Suprapubic skin (tissue), 4 donors: ENCODE data around the gene ADCY4. TPM values are rescaled to one million over a fixed set of nuclear protein-coding genes. Genes with fewer than 3 reads are reported as not detected.

Experiments used
- DNase-seq, 2 donors: peaks; one replicate each; pipeline ENCODE4 v3.0.0-alpha.2; 2019; ENCODE audit warnings: low spot score in 2 of 2
- H3K27ac ChIP-seq: fragments of 200-600 bp; sonication (generic); one replicate; pipeline ENCODE4 v1.5.1; 2019
- H3K27me3 ChIP-seq: fragments of 200-600 bp; sonication (generic); one replicate; pipeline ENCODE4 v1.5.1; 2019
- H3K36me3 ChIP-seq: fragments of 200-600 bp; sonication (generic); one replicate; pipeline ENCODE4 v1.5.1; 2019
- H3K4me1 ChIP-seq: fragments of 200-600 bp; sonication (generic); one replicate; pipeline ENCODE4 v1.5.1; 2019
- H3K4me3 ChIP-seq: fragments of 200-600 bp; sonication (generic); one replicate; pipeline ENCODE4 v1.5.1; 2019; ENCODE audit warnings: mild to moderate bottlenecking
- H3K9me3 ChIP-seq: fragments of 200-600 bp; sonication (generic); one replicate; pipeline ENCODE4 v1.5.1; 2019
- CTCF ChIP-seq, 2 donors: fragments of 200-600 bp in 1 of 2; fragments of 450-650 bp in 1 of 2; sonication (generic) in 1 of 2; IDR thresholded peaks; one replicate each; pipeline ENCODE4 v1.5.1; 2016 to 2019; ENCODE audit warnings: antibody characterized with exemption in 2 of 2, mild to moderate bottlenecking in 1 of 2, moderate library complexity in 1 of 2
- EP300 ChIP-seq: sonication (generic); formaldehyde crosslinking; IDR thresholded peaks from one replicate; pipeline ENCODE4 v1.6.1; 2017; ENCODE audit warnings: antibody characterized with exemption
- POLR2A ChIP-seq, 2 donors: fragments of 450-650 bp; IDR thresholded peaks; one replicate each; pipeline ENCODE4 v1.6.1; 2017; ENCODE audit warnings: antibody characterized with exemption in 2 of 2, mild to moderate bottlenecking in 2 of 2, moderate library complexity in 2 of 2
- POLR2AphosphoS5 ChIP-seq, 3 donors: sonication (generic); formaldehyde crosslinking; IDR thresholded peaks; one replicate each; pipeline ENCODE4 v1.6.1; 2017; ENCODE audit warnings: antibody characterized with exemption in 3 of 3
- WGBS: methylation state at CpG from one replicate; pipeline ENCODE4 v1.1.5; 2018; 5-methylcytosine and 5-hydroxymethylcytosine counted together
- total RNA-seq, 4 donors: library from RNA; depleted of rRNA; stranded (reverse); fragments of >200 nt; gene quantifications; one replicate each; pipeline ENCODE4 v1.1.0, GENCODE V29; 2016

The ADCY4 gene
- total RNA-seq, 4 donors from 2014 or later, result 3.9 to 33.2 (median 13.9) TPM

- 44% methylated on average over 3 of the region's 3 CpGs for WGBS
- Histone ChIP-seq H3K4me1 (peaks cover 54% of the 10 kb centered on the region), H3K36me3 (peaks cover 12% of the 10 kb centered on the region), H3K27ac (peak overlapping the region; percentile 68), H3K9me3 (no peaks in the 10 kb centered on the region), H3K4me3 (no peak overlapping the region), H3K27me3 (no peaks in the 10 kb centered on the region)
- TF ChIP-seq POLR2A (IDR thresholded peaks at IDR 0.05), result no peak
- TF ChIP-seq POLR2AphosphoS5 (IDR thresholded peaks at IDR 0.05), result no peak
- no peak for TF ChIP-seq CTCF (IDR thresholded peaks at IDR 0.05)
- TF ChIP-seq EP300, result no peak
- DNase-seq, result no peak
Measured at GRCh38 chr14:24273422-24273998, 61.4 kb downstream of the ADCY4 start.

- Histone ChIP-seq H3K36me3 (peaks cover 23% of the 10 kb centered on the region), H3K4me1 (peaks cover 44% of the 10 kb centered on the region), H3K27me3 (no peaks in the 10 kb centered on the region), H3K9me3 (no peaks in the 10 kb centered on the region), H3K4me3 (no peak overlapping the region), H3K27ac (peak overlapping the region; percentile 18)
- no peak for DNase-seq
- TF ChIP-seq CTCF (IDR thresholded peaks at IDR 0.05) (no peak), POLR2A (IDR thresholded peaks at IDR 0.05) (no peak), POLR2AphosphoS5 (IDR thresholded peaks at IDR 0.05) (no peak), EP300 (no peak)
- WGBS, result 68% methylated on average over 2 of the region's 2 CpGs
Measured at GRCh38 chr14:24272467-24272866, 62.4 kb downstream of the ADCY4 start.

- DNase-seq, result no peak
- Histone ChIP-seq H3K27ac (peak overlapping the region; percentile 94), H3K36me3 (peaks cover 29% of the 10 kb centered on the region), H3K4me3 (peak overlapping the region; percentile 66), H3K9me3 (no peaks in the 10 kb centered on the region), H3K4me1 (peaks cover 37% of the 10 kb centered on the region), H3K27me3 (no peaks in the 10 kb centered on the region)
- 16% methylated on average over 3 of the region's 3 CpGs for WGBS
- TF ChIP-seq POLR2AphosphoS5 (IDR thresholded peaks at IDR 0.05), result no peak
- no peak for TF ChIP-seq POLR2A (IDR thresholded peaks at IDR 0.05)
- no peak for TF ChIP-seq EP300
- no peak for TF ChIP-seq CTCF (IDR thresholded peaks at IDR 0.05)
Measured at GRCh38 chr14:24271834-24272263, 63.0 kb downstream of the ADCY4 start.

GRCh38 chr14:24271134-24271833 is 63.6 kb downstream of the ADCY4 start, which contains the start of gene RABGGTA:
Gene RABGGTA, minus strand, starts transcription at chr14:24271597. Its CDS starts 482 bp downstream, at chr14:24271115.
- peak; percentile 88 to 89 for DNase-seq
- peaks cover 34% of the 10 kb centered on the region for H3K36me3 ChIP-seq
- no peaks in the 10 kb centered on the region for H3K27me3 ChIP-seq
- H3K27ac ChIP-seq, result peak within 1 kb of the TSS; percentile 94
- H3K4me3 ChIP-seq, result peak within 1 kb of the TSS; percentile 66
- 3% methylated on average over 10 of the region's 61 CpGs for WGBS
- peaks cover 33% of the 10 kb centered on the region for H3K4me1 ChIP-seq
- peak in 1 of 2 donors; percentile 81 for TF ChIP-seq CTCF (IDR thresholded peaks at IDR 0.05)
- peak in 2 of 3 donors; percentile 18 to 60 for TF ChIP-seq POLR2AphosphoS5 (IDR thresholded peaks at IDR 0.05)
- peak; percentile 45 to 52 for TF ChIP-seq POLR2A (IDR thresholded peaks at IDR 0.05)
- TF ChIP-seq EP300, result no peak
- no peaks in the 10 kb centered on the region for H3K9me3 ChIP-seq

- peaks cover 33% of the 10 kb centered on the region for H3K4me1 ChIP-seq
- WGBS, result 24% methylated on average over 7 of the region's 13 CpGs
Measured at GRCh38 chr14:24270537-24271133, 64.2 kb downstream of the ADCY4 start.

More at GRCh38 chr14:24270537-24271133, 64.2 kb downstream of the ADCY4 start:
- Histone ChIP-seq H3K27me3 (no peaks in the 10 kb centered on the region), H3K9me3 (no peaks in the 10 kb centered on the region), H3K27ac (peak overlapping the region; percentile 94), H3K36me3 (peaks cover 39% of the 10 kb centered on the region), H3K4me3 (peak overlapping the region; percentile 66)
- no peak for TF ChIP-seq POLR2AphosphoS5 (IDR thresholded peaks at IDR 0.05)
- no peak for TF ChIP-seq CTCF (IDR thresholded peaks at IDR 0.05)
- no peak for TF ChIP-seq EP300
- no peak for TF ChIP-seq POLR2A (IDR thresholded peaks at IDR 0.05)
- no peak for DNase-seq
